Omental fat pad (tissue), 4 donors: ENCODE measurements around the gene VAV3. TPM values are rescaled to one million over a fixed set of nuclear protein-coding genes. Genes with fewer than 3 reads are reported as not detected.

Source experiments
- ATAC-seq: fragments of 150-250 bp; one replicate; pipeline ENCODE4 v1.9.1; 2016; ENCODE audit warnings: mild to moderate bottlenecking, moderate library complexity; ENCODE audit not compliant: low FRiP score
- DNase-seq: peaks from one replicate; pipeline ENCODE4 v3.0.0-alpha.2; 2019; ENCODE audit warnings: low spot score
- CTCF ChIP-seq, 3 donors: fragments of 450-650 bp; IDR thresholded peaks; one replicate each; pipeline ENCODE4 v1.5.1; 2016 to 2017; ENCODE audit warnings: antibody characterized with exemption in 3 of 3, mild to moderate bottlenecking in 3 of 3, moderate library complexity in 2 of 3
- total RNA-seq, 4 donors: library from RNA; depleted of rRNA; stranded (reverse); fragments of >200 nt; gene quantifications; one replicate each; pipeline ENCODE4 v1.1.0, GENCODE V29; 2016

VAV3 gene
- total RNA-seq, 4 donors from 2014 or later: 5.4 to 10.9 (median 10.2) TPM

DNA sequence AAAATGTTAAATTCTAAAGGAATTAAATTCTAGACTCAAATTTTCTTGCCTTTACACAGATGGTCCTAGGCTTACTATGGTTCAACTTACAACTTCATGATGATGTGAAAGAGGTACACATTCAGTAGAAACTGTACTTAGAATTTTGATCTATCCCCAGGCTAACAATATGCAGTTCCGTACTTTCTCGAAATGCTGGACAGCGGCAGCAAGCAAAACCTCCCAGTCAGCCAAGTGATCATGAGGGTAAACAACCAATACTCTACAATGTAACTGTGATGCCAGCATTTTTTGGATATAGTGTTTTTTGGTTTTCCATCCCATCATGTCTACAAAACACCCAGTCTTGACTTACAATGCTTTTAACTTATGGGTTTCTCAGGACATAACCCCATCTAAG, 25.7 kb downstream of the VAV3 start:
- DNase-seq (no peak), ATAC-seq (no peak)
- no peak for TF ChIP-seq CTCF (IDR thresholded peaks at IDR 0.05)

DNA sequence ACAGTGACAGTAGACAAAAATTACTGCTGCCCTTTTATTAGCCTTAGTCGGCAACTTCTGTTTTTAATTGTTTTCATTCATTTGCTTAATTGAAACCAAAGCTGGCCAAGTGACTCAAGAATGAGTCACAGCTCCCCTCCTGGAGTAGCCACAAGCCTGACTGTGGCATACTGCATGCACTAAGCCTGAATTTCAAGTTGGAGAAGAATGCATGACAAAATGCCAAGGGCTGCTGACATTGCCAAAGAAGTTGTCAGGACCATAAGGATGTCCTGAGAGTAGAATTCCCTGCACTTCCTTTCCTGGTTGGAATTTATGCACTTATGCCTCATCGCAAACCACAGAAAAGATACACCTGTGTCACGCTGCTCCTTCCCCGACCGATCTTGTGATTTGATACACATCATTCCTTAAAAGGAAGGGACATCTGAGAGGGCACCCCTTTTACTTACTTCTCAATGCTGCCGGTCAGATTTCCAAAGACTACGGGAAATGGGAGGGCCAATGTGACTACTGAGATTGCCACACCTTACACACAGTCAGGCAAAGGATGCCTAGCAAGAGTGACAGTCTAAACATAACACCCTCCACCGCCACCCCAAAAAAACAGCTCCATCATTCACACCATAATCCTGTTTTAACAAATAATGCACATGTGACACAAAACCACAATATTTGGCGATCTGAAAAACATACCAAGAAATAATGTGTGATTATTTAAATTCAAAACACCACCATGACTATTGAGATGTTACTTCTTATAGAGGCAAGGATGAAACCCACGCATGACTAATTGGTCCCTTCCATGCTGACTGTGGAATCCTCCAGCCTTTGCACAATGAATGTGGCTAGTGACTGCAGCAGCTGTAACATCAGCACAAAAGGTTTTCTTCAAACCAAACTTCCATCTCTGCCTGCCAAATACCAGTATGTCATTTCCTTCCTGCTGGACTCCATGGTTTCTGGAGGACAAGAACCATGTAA, 28.2 kb downstream of the VAV3 start:
- DNase-seq: no peak
- ATAC-seq: peak; percentile 64

DNA sequence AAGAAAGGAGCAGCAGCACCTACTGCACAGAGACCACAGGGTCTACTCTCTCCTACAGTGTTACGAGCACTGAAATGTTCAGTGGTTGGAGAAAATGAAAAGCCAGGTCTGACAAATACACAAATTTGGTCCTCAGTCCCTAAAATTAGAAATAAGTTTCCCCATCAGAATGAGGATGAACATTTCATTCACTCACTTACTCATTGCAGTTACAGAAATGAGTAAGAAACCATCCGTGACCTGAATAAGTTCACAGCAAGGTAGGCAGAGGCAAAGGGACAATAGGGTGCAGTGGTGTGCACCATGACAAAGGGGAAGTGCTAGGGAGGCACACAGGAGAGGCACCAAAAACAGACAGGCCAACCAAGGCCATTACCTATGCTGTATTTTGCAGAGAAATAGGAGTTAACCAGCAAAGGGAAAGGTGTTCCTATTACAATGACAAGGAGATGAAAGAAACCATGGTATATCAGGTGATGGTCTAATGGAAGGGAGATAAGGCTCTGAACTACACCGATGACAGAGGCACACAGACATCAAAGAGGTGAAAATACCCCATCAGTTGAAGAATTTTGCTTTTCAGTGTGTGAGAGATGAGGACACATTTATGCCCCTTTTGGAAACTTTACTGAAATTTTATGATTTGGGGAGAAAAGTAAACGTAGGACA, 29.4 kb downstream of the VAV3 start:
- TF ChIP-seq CTCF (IDR thresholded peaks at IDR 0.05): no peak
- DNase-seq (no peak), ATAC-seq (no peak)

More for the DNA sequence above, 28.2 kb downstream of the VAV3 start:
- no peak for TF ChIP-seq CTCF (IDR thresholded peaks at IDR 0.05)

DNA sequence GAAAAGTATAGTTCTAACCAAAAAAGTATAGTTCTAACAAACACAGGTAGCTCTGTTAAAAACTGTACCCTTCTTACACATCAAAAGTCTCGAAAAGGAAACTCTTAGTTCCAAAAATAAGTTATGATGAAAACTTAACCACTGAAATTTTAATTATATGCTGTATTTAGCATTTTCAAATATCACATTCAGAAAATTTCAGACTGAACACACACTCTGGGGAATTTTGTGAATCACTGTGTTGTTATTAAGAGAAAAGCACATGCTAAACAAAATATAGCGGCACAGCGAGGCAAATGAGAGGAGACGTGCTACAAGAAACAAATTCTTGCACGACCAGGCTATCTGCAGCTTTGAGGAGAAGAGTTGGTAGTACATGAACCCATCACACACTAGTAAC, 30.4 kb downstream of the VAV3 start:
- no peak for DNase-seq
- no peak for TF ChIP-seq CTCF (IDR thresholded peaks at IDR 0.05)
- ATAC-seq: no peak

DNA sequence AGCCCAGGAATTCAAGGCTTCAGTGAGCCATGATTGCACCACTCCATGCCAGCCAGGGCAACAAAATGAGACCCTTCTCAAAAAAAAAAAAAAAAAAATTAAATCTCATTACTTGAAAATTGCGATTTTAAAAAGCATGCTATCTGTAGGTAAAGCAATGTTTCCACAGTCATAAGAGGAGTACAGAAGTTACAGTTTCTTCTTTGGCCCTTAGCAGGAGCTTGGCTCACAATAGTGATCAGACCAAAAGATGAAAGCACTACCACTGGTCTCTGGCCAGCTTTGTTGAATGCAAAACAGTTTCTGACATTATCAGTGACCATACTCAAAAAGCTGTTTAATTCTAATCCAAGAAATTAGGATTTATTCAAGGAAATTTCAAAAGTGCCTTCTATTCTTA, 31.2 kb downstream of the VAV3 start:
- DNase-seq: no peak
- ATAC-seq: no peak
- no peak for TF ChIP-seq CTCF (IDR thresholded peaks at IDR 0.05)

- no peak for ATAC-seq
- DNase-seq: no peak
Measured at GRCh38 chr1:107930292-107930691, 34.7 kb downstream of the VAV3 start.

More at GRCh38 chr1:107930292-107930691, 34.7 kb downstream of the VAV3 start:
- no peak for TF ChIP-seq CTCF (IDR thresholded peaks at IDR 0.05)
